K562 (cell line): ENCODE data around the gene FOXO3. TPM values are rescaled to one million over a fixed set of nuclear protein-coding genes. Genes with fewer than 3 reads are reported as not detected.

Source experiments
- BRD9 ChIP-seq: fragments of 450-650 bp; IDR thresholded peaks from 2 replicates; pipeline ENCODE4 v1.6.1; 2018; ENCODE audit warnings: low read depth; ENCODE audit not compliant: partially characterized antibody
- CCNT2 ChIP-seq: IDR thresholded peaks from 2 replicates; pipeline ENCODE4 v1.6.1; 2011; ENCODE audit warnings: borderline replicate concordance, low read depth, mild to moderate bottlenecking, moderate library complexity, mixed read lengths, low read length; ENCODE audit not compliant: insufficient read length; ENCODE audit errors: extremely low read depth
- CHD4 ChIP-seq: fragments of 200-600 bp; sonication (generic); IDR thresholded peaks from 3 replicates; pipeline ENCODE4 v1.6.1; 2012; ENCODE audit warnings: low read depth, mild to moderate bottlenecking, mixed read lengths, low read length, inconsistent platforms; ENCODE audit not compliant: insufficient read depth, insufficient replicate concordance, poor library complexity, severe bottlenecking
- CREM ChIP-seq: IDR thresholded peaks from 2 replicates; pipeline ENCODE4 v1.6.1; 2014; ENCODE audit warnings: antibody characterized with exemption, low read depth
- DMBX1 ChIP-seq: fragments of 250-450 bp; sonication (Bioruptor Pico); IDR thresholded peaks from 2 replicates; pipeline ENCODE4 v1.8.0; 2022; ENCODE audit warnings: inconsistent platforms, mild to moderate bottlenecking, moderate library complexity, borderline replicate concordance
- GATAD2B ChIP-seq: fragments of 450-650 bp; IDR thresholded peaks from 2 replicates; pipeline ENCODE4 v1.6.1; 2017; ENCODE audit warnings: mild to moderate bottlenecking, borderline replicate concordance
- HDAC1 ChIP-seq, 2 experiments: fragments of 450-650 bp; IDR thresholded peaks; 2 replicates each; pipeline ENCODE4 v1.6.1; 2016 to 2017; ENCODE audit warnings: inconsistent platforms in 1 of 2, mild to moderate bottlenecking in 1 of 2, moderate library complexity in 1 of 2
- HES1 ChIP-seq: fragments of 450-650 bp; IDR thresholded peaks from 2 replicates; pipeline ENCODE4 v1.6.1; 2016; ENCODE audit warnings: low read depth, mild to moderate bottlenecking, moderate library complexity
- HNRNPH1 ChIP-seq: fragments of 200-400 bp; formaldehyde crosslinking; optimal IDR thresholded peaks from 2 replicates; pipeline ENCODE3; 2017; ENCODE audit warnings: low read depth, mild to moderate bottlenecking, low read length, moderate library complexity
- HNRNPUL1 ChIP-seq: fragments of 200-400 bp; formaldehyde crosslinking; IDR thresholded peaks from 2 replicates; pipeline ENCODE4 v1.6.1; 2017; ENCODE audit warnings: low read length
- KLF13 ChIP-seq: fragments of 450-650 bp; IDR thresholded peaks from 2 replicates; pipeline ENCODE4 v1.6.1; 2016; ENCODE audit warnings: missing genetic modification characterization, low read depth, mild to moderate bottlenecking, missing compliant biosample characterization, moderate library complexity, borderline replicate concordance
- NEUROD1 ChIP-seq: fragments of 150-350 bp; IDR thresholded peaks from 2 replicates; pipeline ENCODE4 v1.6.1; 2014; ENCODE audit warnings: borderline replicate concordance, low read length, low read depth; ENCODE audit not compliant: partially characterized antibody
- NFRKB ChIP-seq: fragments of 450-650 bp; IDR thresholded peaks from 2 replicates; pipeline ENCODE4 v1.6.1; 2016; ENCODE audit warnings: low read depth
- PHTF2 ChIP-seq: fragments of 250-450 bp; sonication (Bioruptor Pico); IDR thresholded peaks from 2 replicates; pipeline ENCODE4 v1.5.0; 2021; ENCODE audit warnings: mild to moderate bottlenecking
- SAP30 ChIP-seq: fragments of 200-600 bp; sonication (generic); IDR thresholded peaks from 2 replicates; pipeline ENCODE4 v1.6.1; 2012; ENCODE audit warnings: borderline replicate concordance, low read depth, mild to moderate bottlenecking, moderate library complexity, low read length, control low read depth, inconsistent platforms; ENCODE audit not compliant: insufficient read depth, poor library complexity, severe bottlenecking
- SREBF2 ChIP-seq: sonication (generic); formaldehyde crosslinking; IDR thresholded peaks from 2 replicates; pipeline ENCODE4 v1.4.0; 2020; ENCODE audit warnings: mild to moderate bottlenecking, missing genetic modification reagents
- TAF9B ChIP-seq: fragments of 450-650 bp; IDR thresholded peaks from 2 replicates; pipeline ENCODE4 v1.6.1; 2018; ENCODE audit warnings: mild to moderate bottlenecking; ENCODE audit not compliant: partially characterized antibody
- TRIM24 ChIP-seq, 2 experiments: fragments of 450-650 bp; IDR thresholded peaks; 2 replicates each; pipeline ENCODE4 v1.6.1; 2016
- ZFX ChIP-seq: sonication (generic); formaldehyde crosslinking; IDR thresholded peaks from 2 replicates; pipeline ENCODE4 v1.8.0; 2022; ENCODE audit warnings: mild to moderate bottlenecking, missing genetic modification reagents, moderate library complexity
- ZNF408 ChIP-seq: fragments of 250-450 bp; sonication (Bioruptor Pico); IDR thresholded peaks from 2 replicates; pipeline ENCODE4 v1.4.0; 2020; ENCODE audit warnings: low read depth, mild to moderate bottlenecking, moderate library complexity
- ZNF699 ChIP-seq: fragments of 250-450 bp; sonication (Bioruptor Pico); IDR thresholded peaks from 2 replicates; pipeline ENCODE4 v1.8.0; 2021; ENCODE audit warnings: mild to moderate bottlenecking, moderate library complexity; ENCODE audit not compliant: insufficient replicate concordance
- polyA plus RNA-seq, 8 experiments: library from polyadenylated mRNA; depleted of rRNA in 4 of 8; stranded (reverse) in 5 of 8; unstranded in 3 of 8; fragments of >200 nt; fragmentation: Nextera tagmentation in 2 of 8; fragmentation: Illumina TruSeq in 1 of 8; extraction: Ambion mirVana in 2 of 8; extraction: Trizol in 1 of 8; gene quantifications; 2 replicates each; pipeline versions ENCODE4 v1.2.1 to v1.2.3, GENCODE V29; 2011 to 2014; ENCODE audit warnings: inconsistent platforms in 1 of 8, missing spikeins in 1 of 8
- total RNA-seq, 7 experiments: library from RNA; depleted of rRNA in 6 of 7; stranded (reverse); fragments of >200 nt in 6 of 7; fragmentation: Illumina TruSeq in 2 of 7; extraction: Trizol in 2 of 7; gene quantifications; 2 replicates each; pipeline versions ENCODE4 v1.2.1 to v1.2.3, GENCODE V29; 2011 to 2021; ENCODE audit warnings: low replicate concordance in 1 of 7
- TF ChIP-seq, protein P1 (sequence below): sonication (generic); formaldehyde crosslinking; IDR thresholded peaks from 2 replicates; pipeline ENCODE4 v1.8.1; 2023; ENCODE audit warnings: missing genetic modification reagents, mild to moderate bottlenecking, borderline replicate concordance

FOXO3 gene
- total and polyA plus RNA-seq, 9 of the 15 experiments (the other 6 are each of a cell fraction or from before 2014, with no cell fraction given): 3.0 to 14.6 (median 6.0) TPM

- no peak for TF ChIP-seq CREM
- TF ChIP-seq DMBX1 (CRISPR knock-in tag): peak; percentile 18; the same call in 1 of the 2 replicates
- TF ChIP-seq CHD4: no peak
- TF ChIP-seq SREBF2 (CRISPR knock-in tag): no peak
- TF ChIP-seq, protein P1, sequence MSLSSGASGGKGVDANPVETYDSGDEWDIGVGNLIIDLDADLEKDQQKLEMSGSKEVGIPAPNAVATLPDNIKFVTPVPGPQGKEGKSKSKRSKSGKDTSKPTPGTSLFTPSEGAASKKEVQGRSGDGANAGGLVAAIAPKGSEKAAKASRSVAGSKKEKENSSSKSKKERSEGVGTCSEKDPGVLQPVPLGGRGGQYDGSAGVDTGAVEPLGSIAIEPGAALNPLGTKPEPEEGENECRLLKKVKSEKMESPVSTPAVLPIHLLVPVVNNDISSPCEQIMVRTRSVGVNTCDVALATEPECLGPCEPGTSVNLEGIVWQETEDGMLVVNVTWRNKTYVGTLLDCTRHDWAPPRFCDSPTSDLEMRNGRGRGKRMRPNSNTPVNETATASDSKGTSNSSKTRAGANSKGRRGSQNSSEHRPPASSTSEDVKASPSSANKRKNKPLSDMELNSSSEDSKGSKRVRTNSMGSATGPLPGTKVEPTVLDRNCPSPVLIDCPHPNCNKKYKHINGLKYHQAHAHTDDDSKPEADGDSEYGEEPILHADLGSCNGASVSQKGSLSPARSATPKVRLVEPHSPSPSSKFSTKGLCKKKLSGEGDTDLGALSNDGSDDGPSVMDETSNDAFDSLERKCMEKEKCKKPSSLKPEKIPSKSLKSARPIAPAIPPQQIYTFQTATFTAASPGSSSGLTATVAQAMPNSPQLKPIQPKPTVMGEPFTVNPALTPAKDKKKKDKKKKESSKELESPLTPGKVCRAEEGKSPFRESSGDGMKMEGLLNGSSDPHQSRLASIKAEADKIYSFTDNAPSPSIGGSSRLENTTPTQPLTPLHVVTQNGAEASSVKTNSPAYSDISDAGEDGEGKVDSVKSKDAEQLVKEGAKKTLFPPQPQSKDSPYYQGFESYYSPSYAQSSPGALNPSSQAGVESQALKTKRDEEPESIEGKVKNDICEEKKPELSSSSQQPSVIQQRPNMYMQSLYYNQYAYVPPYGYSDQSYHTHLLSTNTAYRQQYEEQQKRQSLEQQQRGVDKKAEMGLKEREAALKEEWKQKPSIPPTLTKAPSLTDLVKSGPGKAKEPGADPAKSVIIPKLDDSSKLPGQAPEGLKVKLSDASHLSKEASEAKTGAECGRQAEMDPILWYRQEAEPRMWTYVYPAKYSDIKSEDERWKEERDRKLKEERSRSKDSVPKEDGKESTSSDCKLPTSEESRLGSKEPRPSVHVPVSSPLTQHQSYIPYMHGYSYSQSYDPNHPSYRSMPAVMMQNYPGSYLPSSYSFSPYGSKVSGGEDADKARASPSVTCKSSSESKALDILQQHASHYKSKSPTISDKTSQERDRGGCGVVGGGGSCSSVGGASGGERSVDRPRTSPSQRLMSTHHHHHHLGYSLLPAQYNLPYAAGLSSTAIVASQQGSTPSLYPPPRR (CRISPR knock-in tag): no peak
- TF ChIP-seq HDAC1 (IDR thresholded peaks at IDR 0.05): peak in 1 of 2 experiments; percentile 50; a peak in 1 of 4 replicates
- TF ChIP-seq ZNF699: no peak
- no peak for TF ChIP-seq HNRNPH1
- TF ChIP-seq NEUROD1: no peak
- peak; percentile 89 for TF ChIP-seq SAP30
- TF ChIP-seq ZNF408 (CRISPR knock-in tag): no peak
- TF ChIP-seq TRIM24 (IDR thresholded peaks at IDR 0.05): 0 out of 4 replicates have a peak, but pooled peaks of 1 of the 2 experiments have one; percentile 15
- TF ChIP-seq CCNT2: peak; percentile 74
- TF ChIP-seq KLF13 (tag): no peak
- TF ChIP-seq GATAD2B: peak; percentile 87
- TF ChIP-seq NFRKB: 0 out of 2 replicates have a peak, but pooled peaks have one; percentile 43
- TF ChIP-seq BRD9: peak; percentile 25
- no peak for TF ChIP-seq TAF9B
- no peak for TF ChIP-seq HES1
- TF ChIP-seq PHTF2: no peak
- no peak for TF ChIP-seq HNRNPUL1
- peak; percentile 72 for TF ChIP-seq ZFX (CRISPR knock-in tag)
These were observed 3.0 kb upstream of the FOXO3 start (continued) for GRCh38 chr6:108557494-108558371.
